Measurements from ENCODE around the gene CD8B. TPM values are rescaled to one million over a fixed set of nuclear protein-coding genes. Genes with fewer than 3 reads are reported as not detected.
A peak's percentile ranks its signal among the peaks of the same experiment; 100 is the strongest.

The CD8B gene
- total and polyA plus RNA-seq, 2 donors (not counting 3 experiments of a cell fraction or from before 2014, with no cell fraction given): not detected

DNA sequence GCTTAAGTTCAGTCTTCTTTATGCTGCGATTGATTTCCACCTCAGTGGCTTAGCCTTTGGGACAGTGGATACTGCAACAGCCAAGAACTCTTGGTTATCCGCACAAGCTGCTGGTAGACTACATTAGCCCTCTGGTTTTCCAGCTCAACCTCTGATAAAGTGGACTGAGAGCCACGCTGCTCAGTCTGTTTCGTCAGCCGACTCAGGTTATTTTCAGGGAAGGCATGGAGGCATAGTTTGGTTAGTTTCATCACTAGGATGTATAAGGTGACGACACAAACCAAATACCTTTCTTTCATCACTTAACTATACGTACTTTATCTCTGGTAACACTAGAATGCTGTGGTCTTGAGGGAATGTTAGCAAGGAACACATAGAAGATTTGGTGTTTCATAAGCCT is 85.2 kb downstream of the CD8B start:
- Histone ChIP-seq H3K79me2 (ENCODE audit: control insufficient read depth, insufficient read depth, low read length) (no peaks in the 10 kb centered on the region), H3K9ac (replicated peaks; ENCODE audit: extremely low read depth, insufficient read depth, low read length) (no peak overlapping the region), H3K9me3 (replicated peaks; ENCODE audit: control insufficient read depth, insufficient read depth, low read length) (no peaks in the 10 kb centered on the region), H3K4me2 (ENCODE audit: insufficient read depth, low read length) (no peak overlapping the region), H3K27ac (ENCODE audit: insufficient read depth, low read depth, low read length) (no peak overlapping the region), H3K9me1 (replicated peaks; ENCODE audit: control insufficient read depth, extremely low read depth, insufficient read depth, low read length) (no peaks in the 10 kb centered on the region), H2AFZ (ENCODE audit: low read depth, low read length) (no peak overlapping the region), H3K4me1 (ENCODE audit: control insufficient read depth, extremely low read depth, insufficient read depth, low read length) (no peaks in the 10 kb centered on the region), H3K27me3 (ENCODE audit: control insufficient read depth in 2 of 2, insufficient read depth in 2 of 2, low read length in 2 of 2) (peaks cover 0 to 4% of the 10 kb centered on the region in 2 experiments), H4K20me1 (replicated peaks; ENCODE audit: control insufficient read depth, extremely low read depth, insufficient read depth, low read length) (no peaks in the 10 kb centered on the region), H3K36me3 (ENCODE audit: control insufficient read depth in 2 of 2, extremely low read depth in 1 of 2, insufficient read depth in 2 of 2, low read length in 2 of 2) (peaks cover 0 to 6% of the 10 kb centered on the region in 2 experiments), H3K4me3 (replicated peaks in 1 of 3; ENCODE audit: insufficient read depth in 1 of 3, low read depth in 1 of 3, low read length in 3 of 3) (no peak overlapping the region)
- intact Hi-C loops (cut with micrococcal nuclease) (no loop called here), dilution Hi-C loops (cut with MboI; ENCODE audit: extremely low pct_ligation_motif_present, low sequenced_read_pairs) (no loop called here)
- no peak for FAIRE-seq
- ChIA-PET CTCF (no interaction called here), POLR2A (no interaction called here)
- no peak for DNase-seq (ENCODE audit: low read depth, low spot score)
- TF ChIP-seq MYC (IDR thresholded peaks at IDR 0.05; ENCODE audit: low read depth, low read length) (no peak), EZH2 (IDR thresholded peaks at IDR 0.05; ENCODE audit: borderline replicate concordance, low read depth, low read length, severe bottlenecking) (no peak), FOS (IDR thresholded peaks at IDR 0.05; ENCODE audit: borderline replicate concordance, insufficient read depth, low read length) (no peak)
- TF ChIP-seq, protein P1, sequence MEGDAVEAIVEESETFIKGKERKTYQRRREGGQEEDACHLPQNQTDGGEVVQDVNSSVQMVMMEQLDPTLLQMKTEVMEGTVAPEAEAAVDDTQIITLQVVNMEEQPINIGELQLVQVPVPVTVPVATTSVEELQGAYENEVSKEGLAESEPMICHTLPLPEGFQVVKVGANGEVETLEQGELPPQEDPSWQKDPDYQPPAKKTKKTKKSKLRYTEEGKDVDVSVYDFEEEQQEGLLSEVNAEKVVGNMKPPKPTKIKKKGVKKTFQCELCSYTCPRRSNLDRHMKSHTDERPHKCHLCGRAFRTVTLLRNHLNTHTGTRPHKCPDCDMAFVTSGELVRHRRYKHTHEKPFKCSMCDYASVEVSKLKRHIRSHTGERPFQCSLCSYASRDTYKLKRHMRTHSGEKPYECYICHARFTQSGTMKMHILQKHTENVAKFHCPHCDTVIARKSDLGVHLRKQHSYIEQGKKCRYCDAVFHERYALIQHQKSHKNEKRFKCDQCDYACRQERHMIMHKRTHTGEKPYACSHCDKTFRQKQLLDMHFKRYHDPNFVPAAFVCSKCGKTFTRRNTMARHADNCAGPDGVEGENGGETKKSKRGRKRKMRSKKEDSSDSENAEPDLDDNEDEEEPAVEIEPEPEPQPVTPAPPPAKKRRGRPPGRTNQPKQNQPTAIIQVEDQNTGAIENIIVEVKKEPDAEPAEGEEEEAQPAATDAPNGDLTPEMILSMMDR (IDR thresholded peaks at IDR 0.05; ENCODE audit: extremely low read depth in 1 of 2, insufficient read depth in 1 of 2, low read depth in 1 of 2, low read length in 2 of 2): no peak
- BruUV-seq (replicated peaks): no TSS peak

DNA sequence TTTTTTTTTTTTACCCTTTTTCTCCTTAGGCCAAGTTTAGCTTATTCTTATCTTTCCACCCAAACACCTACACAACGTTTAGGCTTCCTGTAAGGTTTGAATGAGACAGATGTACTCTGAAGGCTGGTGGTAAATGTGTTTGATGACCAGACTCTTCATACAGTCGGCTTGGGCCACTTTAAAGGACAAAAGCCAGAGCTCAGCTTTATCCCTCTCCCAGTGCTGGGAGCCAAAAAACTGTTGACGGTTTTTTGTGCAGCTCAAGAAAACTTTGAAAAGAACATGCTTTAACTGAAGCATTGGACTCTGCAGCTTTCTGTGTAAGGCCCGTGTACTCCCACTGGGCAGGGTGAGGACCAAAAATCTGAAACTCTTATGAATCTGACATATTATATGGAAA is 86.3 kb downstream of the CD8B start:
- no peak for TF ChIP-seq POLR2A (IDR thresholded peaks at IDR 0.05; ENCODE audit: low read depth, low read length)
- no peak for TF ChIP-seq MYC (IDR thresholded peaks at IDR 0.05; ENCODE audit: low read depth, low read length)
- TF ChIP-seq FOS (IDR thresholded peaks at IDR 0.05; ENCODE audit: borderline replicate concordance, insufficient read depth, low read length): no peak
- no peak for TF ChIP-seq JUN (IDR thresholded peaks at IDR 0.05; ENCODE audit: borderline replicate concordance, insufficient read depth, insufficient read length, low read depth)
- TF ChIP-seq EZH2 (IDR thresholded peaks at IDR 0.05; ENCODE audit: borderline replicate concordance, low read depth, low read length, severe bottlenecking): no peak
- no peak for TF ChIP-seq GATA2 (IDR thresholded peaks at IDR 0.05; ENCODE audit: insufficient read depth, insufficient read length, low read depth, low read length)
- TF ChIP-seq, protein P2, sequence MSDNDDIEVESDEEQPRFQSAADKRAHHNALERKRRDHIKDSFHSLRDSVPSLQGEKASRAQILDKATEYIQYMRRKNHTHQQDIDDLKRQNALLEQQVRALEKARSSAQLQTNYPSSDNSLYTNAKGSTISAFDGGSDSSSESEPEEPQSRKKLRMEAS (IDR thresholded peaks at IDR 0.05; ENCODE audit: insufficient read depth, insufficient read length): no peak
- TF ChIP-seq, protein P1 (IDR thresholded peaks at IDR 0.05; ENCODE audit: extremely low read depth in 1 of 2, insufficient read depth in 1 of 2, low read depth in 1 of 2, low read length in 2 of 2): no peak
- no peak for TF ChIP-seq POLR2AphosphoS5 (IDR thresholded peaks at IDR 0.05; ENCODE audit: insufficient read depth, low read depth, low read length)
- FAIRE-seq (no peak), DNase-seq (ENCODE audit: low read depth, low spot score) (no peak)
- intact Hi-C loops (cut with micrococcal nuclease) (no loop called here), dilution Hi-C loops (cut with MboI; ENCODE audit: extremely low pct_ligation_motif_present, low sequenced_read_pairs) (no loop called here)
- CTCF ChIA-PET: interaction anchor here (0.6 to 0.7 kb wide), 2 partner anchors 10 to 12 kb away, joined by 3 to 4 read pairs; no protein-coding TSS in a partner anchor
- POLR2A ChIA-PET: no interaction called here
- Histone ChIP-seq H3K4me1 (ENCODE audit: control insufficient read depth, extremely low read depth, insufficient read depth, low read length) (no peaks in the 10 kb centered on the region), H3K4me2 (ENCODE audit: insufficient read depth, low read length) (no peak overlapping the region), H3K27me3 (ENCODE audit: control insufficient read depth in 2 of 2, insufficient read depth in 2 of 2, low read length in 2 of 2) (no peaks in the 10 kb centered on the region), H4K20me1 (replicated peaks; ENCODE audit: control insufficient read depth, extremely low read depth, insufficient read depth, low read length) (no peaks in the 10 kb centered on the region), H3K4me3 (replicated peaks in 1 of 3; ENCODE audit: insufficient read depth in 1 of 3, low read depth in 1 of 3, low read length in 3 of 3) (no peak overlapping the region), H3K9me1 (replicated peaks; ENCODE audit: control insufficient read depth, extremely low read depth, insufficient read depth, low read length) (no peaks in the 10 kb centered on the region), H3K27ac (ENCODE audit: insufficient read depth, low read depth, low read length) (no peak overlapping the region), H3K9ac (replicated peaks; ENCODE audit: extremely low read depth, insufficient read depth, low read length) (no peak overlapping the region), H2AFZ (ENCODE audit: low read depth, low read length) (no peak overlapping the region), H3K36me3 (ENCODE audit: control insufficient read depth in 2 of 2, extremely low read depth in 1 of 2, insufficient read depth in 2 of 2, low read length in 2 of 2) (peaks cover 0 to 12% of the 10 kb centered on the region in 2 experiments), H3K79me2 (ENCODE audit: control insufficient read depth, insufficient read depth, low read length) (no peaks in the 10 kb centered on the region), H3K9me3 (replicated peaks; ENCODE audit: control insufficient read depth, insufficient read depth, low read length) (no peaks in the 10 kb centered on the region)
- BruUV-seq (replicated peaks): TSS peak; percentile 14
